Measurements from ENCODE around the gene KCNJ9.

- TF ChIP-seq YY1 (IDR thresholded peaks at IDR 0.05) (no peak), RAD21 (IDR thresholded peaks at IDR 0.05) (no peak), RXRA (IDR thresholded peaks at IDR 0.05) (no peak), HNF4A (conservative IDR thresholded peaks at IDR 0.05) (no peak)
- TF ChIP-seq, protein P1, sequence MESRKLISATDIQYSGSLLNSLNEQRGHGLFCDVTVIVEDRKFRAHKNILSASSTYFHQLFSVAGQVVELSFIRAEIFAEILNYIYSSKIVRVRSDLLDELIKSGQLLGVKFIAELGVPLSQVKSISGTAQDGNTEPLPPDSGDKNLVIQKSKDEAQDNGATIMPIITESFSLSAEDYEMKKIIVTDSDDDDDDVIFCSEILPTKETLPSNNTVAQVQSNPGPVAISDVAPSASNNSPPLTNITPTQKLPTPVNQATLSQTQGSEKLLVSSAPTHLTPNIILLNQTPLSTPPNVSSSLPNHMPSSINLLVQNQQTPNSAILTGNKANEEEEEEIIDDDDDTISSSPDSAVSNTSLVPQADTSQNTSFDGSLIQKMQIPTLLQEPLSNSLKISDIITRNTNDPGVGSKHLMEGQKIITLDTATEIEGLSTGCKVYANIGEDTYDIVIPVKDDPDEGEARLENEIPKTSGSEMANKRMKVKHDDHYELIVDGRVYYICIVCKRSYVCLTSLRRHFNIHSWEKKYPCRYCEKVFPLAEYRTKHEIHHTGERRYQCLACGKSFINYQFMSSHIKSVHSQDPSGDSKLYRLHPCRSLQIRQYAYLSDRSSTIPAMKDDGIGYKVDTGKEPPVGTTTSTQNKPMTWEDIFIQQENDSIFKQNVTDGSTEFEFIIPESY (IDR thresholded peaks at IDR 0.05): no peak
- TF ChIP-seq, protein P2, sequence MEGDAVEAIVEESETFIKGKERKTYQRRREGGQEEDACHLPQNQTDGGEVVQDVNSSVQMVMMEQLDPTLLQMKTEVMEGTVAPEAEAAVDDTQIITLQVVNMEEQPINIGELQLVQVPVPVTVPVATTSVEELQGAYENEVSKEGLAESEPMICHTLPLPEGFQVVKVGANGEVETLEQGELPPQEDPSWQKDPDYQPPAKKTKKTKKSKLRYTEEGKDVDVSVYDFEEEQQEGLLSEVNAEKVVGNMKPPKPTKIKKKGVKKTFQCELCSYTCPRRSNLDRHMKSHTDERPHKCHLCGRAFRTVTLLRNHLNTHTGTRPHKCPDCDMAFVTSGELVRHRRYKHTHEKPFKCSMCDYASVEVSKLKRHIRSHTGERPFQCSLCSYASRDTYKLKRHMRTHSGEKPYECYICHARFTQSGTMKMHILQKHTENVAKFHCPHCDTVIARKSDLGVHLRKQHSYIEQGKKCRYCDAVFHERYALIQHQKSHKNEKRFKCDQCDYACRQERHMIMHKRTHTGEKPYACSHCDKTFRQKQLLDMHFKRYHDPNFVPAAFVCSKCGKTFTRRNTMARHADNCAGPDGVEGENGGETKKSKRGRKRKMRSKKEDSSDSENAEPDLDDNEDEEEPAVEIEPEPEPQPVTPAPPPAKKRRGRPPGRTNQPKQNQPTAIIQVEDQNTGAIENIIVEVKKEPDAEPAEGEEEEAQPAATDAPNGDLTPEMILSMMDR (IDR thresholded peaks at IDR 0.05; ENCODE audit: low read depth, low read length, missing input control): no peak
- TF ChIP-seq, protein P3, sequence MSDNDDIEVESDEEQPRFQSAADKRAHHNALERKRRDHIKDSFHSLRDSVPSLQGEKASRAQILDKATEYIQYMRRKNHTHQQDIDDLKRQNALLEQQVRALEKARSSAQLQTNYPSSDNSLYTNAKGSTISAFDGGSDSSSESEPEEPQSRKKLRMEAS (IDR thresholded peaks at IDR 0.05): no peak
Observed at GRCh38 chr1:160127865-160128523, 46.7 kb downstream of the KCNJ9 start.

Data from liver (tissue), 3 donors.